Panc1 (cell line): Measurements from ENCODE around the gene CETP. TPM values are rescaled to one million over a fixed set of nuclear protein-coding genes. Genes with fewer than 3 reads are reported as not detected.

Experiments
- ATAC-seq: fragments of 200-7000 bp; cut with Tn5 transposase; 2 replicates; pipeline ENCODE4 v1.9.1; 2020; ENCODE audit warnings: mild to moderate bottlenecking, moderate library complexity
- BruUV-seq: library from RNA; stranded (reverse); fragments of 400-500 nt; replicated peaks from 2 replicates; lab custom pipeline; 2021; lab: Mats Ljungman, UMichigan
- CTCF ChIA-PET: fragments of 300-600 bp; sonication (Branson Sonifier 250); formaldehyde crosslinking; loops from one replicate; lab custom pipeline; 2022; ENCODE audit warnings: antibody characterized with exemption; lab: Charles Lee
- POLR2A ChIA-PET: fragments of 300-600 bp; sonication (Branson Sonifier 250); formaldehyde crosslinking; loops from one replicate; lab custom pipeline; 2022; ENCODE audit warnings: antibody characterized with exemption; lab: Charles Lee
- DNase-seq: peaks from one replicate; pipeline ENCODE4 v3.0.0-alpha.2; 2010; ENCODE audit warnings: low read depth, low spot score
- H3K27ac ChIP-seq: 2 replicates; pipeline ENCODE4 v1.5.1; 2011; ENCODE audit warnings: mild to moderate bottlenecking, low read length, inconsistent platforms
- H3K27me3 ChIP-seq: fragments of 200-500 bp; sonication (Bioruptor generic); 2 replicates; pipeline ENCODE4 v1.6.0; 2014; ENCODE audit warnings: low read length, inconsistent platforms; ENCODE audit not compliant: control insufficient read depth, insufficient read depth
- H3K36me3 ChIP-seq: fragments of 200-500 bp; sonication (Bioruptor generic); 2 replicates; pipeline ENCODE4 v1.5.1; 2014; ENCODE audit warnings: inconsistent platforms, mild to moderate bottlenecking, low read length, moderate library complexity; ENCODE audit not compliant: control insufficient read depth, insufficient read depth
- H3K4me1 ChIP-seq: 2 replicates; pipeline ENCODE4 v1.5.1; 2011; ENCODE audit warnings: inconsistent platforms, mild to moderate bottlenecking, low read length, moderate library complexity; ENCODE audit not compliant: control insufficient read depth, insufficient read depth
- H3K4me3 ChIP-seq, 2 experiments: 2 replicates each; pipeline ENCODE4 v1.5.1; 2011 to 2012; ENCODE audit warnings: low read depth in 2 of 2, low read length in 2 of 2, mild to moderate bottlenecking in 2 of 2, inconsistent platforms in 1 of 2, moderate library complexity in 1 of 2
- H3K9me3 ChIP-seq: fragments of 200-500 bp; sonication (Bioruptor generic); 2 replicates; pipeline ENCODE4 v1.5.1; 2014; ENCODE audit warnings: low read depth, mild to moderate bottlenecking, inconsistent platforms, low read length, moderate library complexity; ENCODE audit not compliant: control insufficient read depth, insufficient read depth
- CTCF ChIP-seq: fragments of 450-650 bp; IDR thresholded peaks from 2 replicates; pipeline ENCODE4 v1.5.1; 2017; ENCODE audit warnings: mild to moderate bottlenecking
- POLR2AphosphoS5 ChIP-seq: IDR thresholded peaks from 2 replicates; pipeline ENCODE4 v1.6.1; 2012; ENCODE audit warnings: mild to moderate bottlenecking, low read depth, low read length, moderate library complexity
- REST ChIP-seq, 2 experiments: IDR thresholded peaks; 2 replicates each; pipeline ENCODE4 v1.6.1; 2011 to 2012; ENCODE audit warnings: low read depth in 2 of 2, control low read depth in 1 of 2, low read length in 1 of 2, mild to moderate bottlenecking in 1 of 2, moderate library complexity in 1 of 2; ENCODE audit not compliant: insufficient read depth in 1 of 2
- SIN3A ChIP-seq: IDR thresholded peaks from 2 replicates; pipeline ENCODE4 v1.6.1; 2012; ENCODE audit warnings: low read depth, mild to moderate bottlenecking, low read length, moderate library complexity, borderline replicate concordance; ENCODE audit not compliant: insufficient read depth
- TCF7L2 ChIP-seq: IDR thresholded peaks from 2 replicates; pipeline ENCODE4 v1.6.1; 2011; ENCODE audit warnings: mild to moderate bottlenecking, low read depth, low read length, inconsistent platforms
- in situ Hi-C: cut with HindIII; loops from 2 replicates; pipeline ENCODE4 v1.10.0; 2016; ENCODE audit warnings: low sequenced_read_pairs, low pct_unique_long_range_greater_than_20kb
- intact Hi-C: fragments of 100-400 bp; cut with micrococcal nuclease; formaldehyde crosslinking; loops from one replicate; pipeline ENCODE4 v1.10.0; 2022; ENCODE audit not compliant: unreplicated experiment
- total RNA-seq: library from RNA; stranded (reverse); gene quantifications from one replicate; pipeline ENCODE4 v1.2.1, GENCODE V29; 2021; ENCODE audit not compliant: unreplicated experiment

CETP gene
- total RNA-seq, 1 experiment from 2014 or later: not detected

- ATAC-seq: no peak
- in situ Hi-C loops (no loop called here), intact Hi-C loops (no loop called here)
- ChIA-PET CTCF (interaction anchor here (0.6 kb wide), 2 partner anchors 98 to 483 kb away, joined by 4 to 5 read pairs; no protein-coding TSS in a partner anchor), POLR2A (no interaction called here)
- Histone ChIP-seq H3K27ac (no peak overlapping the region), H3K9me3 (no peaks in the 10 kb centered on the region), H3K27me3 (no peaks in the 10 kb centered on the region), H3K4me3 (no peak overlapping the region), H3K4me1 (no peaks in the 10 kb centered on the region; the same call in 1 of the 2 replicates), H3K36me3 (peaks cover 5% of the 10 kb centered on the region)
- no peak for DNase-seq
- TF ChIP-seq POLR2AphosphoS5 (no peak), TCF7L2 (no peak), SIN3A (no peak), REST (IDR thresholded peaks at IDR 0.05; ENCODE audit: insufficient read depth in 1 of 2, low read depth in 2 of 2, low read length in 1 of 2) (no peak), CTCF (no peak)
- BruUV-seq: no TSS peak
Measured at GRCh38 chr16:56947604-56947995, 14.2 kb upstream of the CETP start.

GRCh38 chr16:56948234-56948633, 13.5 kb upstream of the CETP start:
- TF ChIP-seq CTCF (no peak), REST (IDR thresholded peaks at IDR 0.05; ENCODE audit: insufficient read depth in 1 of 2, low read depth in 2 of 2, low read length in 1 of 2) (no peak), TCF7L2 (no peak), SIN3A (no peak), POLR2AphosphoS5 (no peak)
- in situ Hi-C loops: no loop called here
- intact Hi-C loops: no loop called here
- CTCF ChIA-PET: interaction anchor here (0.6 kb wide), 1 partner anchor 483 kb away, joined by 5 read pairs; no protein-coding TSS in a partner anchor
- DNase-seq (no peak), ATAC-seq (no peak)
- Histone ChIP-seq H3K27me3 (no peaks in the 10 kb centered on the region), H3K4me1 (no peaks in the 10 kb centered on the region; the same call in 1 of the 2 replicates), H3K36me3 (peaks cover 5% of the 10 kb centered on the region), H3K27ac (no peak overlapping the region), H3K9me3 (no peaks in the 10 kb centered on the region), H3K4me3 (no peak overlapping the region)
- POLR2A ChIA-PET: no interaction called here
- BruUV-seq: no TSS peak
